Pulmonary artery endothelial cell (primary cell): ENCODE measurements around the gene FAM120A. TPM values are rescaled to one million over a fixed set of nuclear protein-coding genes. Genes with fewer than 3 reads are reported as not detected.

Source experiments
- DNase-seq: peaks from one replicate; pipeline ENCODE4 v3.0.0-alpha.2; 2011; ENCODE audit warnings: low read depth, low spot score
- total RNA-seq: library from RNA; depleted of rRNA; stranded (reverse); fragments of >200 nt; gene quantifications from 2 replicates; pipeline ENCODE4 v1.2.3, GENCODE V29; 2014

Gene FAM120A
- total RNA-seq, 1 donor from 2014 or later: 108 TPM

GRCh38 chr9:93577078-93577974 is 125.8 kb downstream of the FAM120A start:
- no peak for DNase-seq

- DNase-seq: no peak
Measured at GRCh38 chr9:93577975-93578682, 126.6 kb downstream of the FAM120A start.

GRCh38 chr9:93578844-93579243 is 127.4 kb downstream of the FAM120A start:
- no peak for DNase-seq

- DNase-seq: no peak
Measured at GRCh38 chr9:93579711-93580516, 128.4 kb downstream of the FAM120A start.

GRCh38 chr9:93580654-93581380 is 129.3 kb downstream of the FAM120A start:
- no peak for DNase-seq

GRCh38 chr9:93582115-93582514 is 130.6 kb downstream of the FAM120A start:
- DNase-seq: no peak

- no peak for DNase-seq
Measured at GRCh38 chr9:93582550-93582949, 131.1 kb downstream of the FAM120A start.

- no peak for DNase-seq
Measured at GRCh38 chr9:93585259-93585658, 133.8 kb downstream of the FAM120A start.

GRCh38 chr9:93585695-93586094 is 134.2 kb downstream of the FAM120A start:
- no peak for DNase-seq

- DNase-seq: no peak
Measured at GRCh38 chr9:93586290-93587057, 135.0 kb downstream of the FAM120A start.

GRCh38 chr9:93587284-93587650 is 135.8 kb downstream of the FAM120A start:
- no peak for DNase-seq

GRCh38 chr9:93587651-93588347 is 136.3 kb downstream of the FAM120A start:
- DNase-seq: no peak

- no peak for DNase-seq
Measured at GRCh38 chr9:93588641-93589609, 137.4 kb downstream of the FAM120A start.

GRCh38 chr9:93589688-93590087 is 138.2 kb downstream of the FAM120A start:
- DNase-seq: no peak

- no peak for DNase-seq
Measured at GRCh38 chr9:93590609-93591234, 139.2 kb downstream of the FAM120A start.

- no peak for DNase-seq
Measured at GRCh38 chr9:93591301-93592007, 140.0 kb downstream of the FAM120A start.

- DNase-seq: no peak
Measured at GRCh38 chr9:93592008-93592642, 140.6 kb downstream of the FAM120A start.
